ENCODE results near the gene MUC20.

DNA sequence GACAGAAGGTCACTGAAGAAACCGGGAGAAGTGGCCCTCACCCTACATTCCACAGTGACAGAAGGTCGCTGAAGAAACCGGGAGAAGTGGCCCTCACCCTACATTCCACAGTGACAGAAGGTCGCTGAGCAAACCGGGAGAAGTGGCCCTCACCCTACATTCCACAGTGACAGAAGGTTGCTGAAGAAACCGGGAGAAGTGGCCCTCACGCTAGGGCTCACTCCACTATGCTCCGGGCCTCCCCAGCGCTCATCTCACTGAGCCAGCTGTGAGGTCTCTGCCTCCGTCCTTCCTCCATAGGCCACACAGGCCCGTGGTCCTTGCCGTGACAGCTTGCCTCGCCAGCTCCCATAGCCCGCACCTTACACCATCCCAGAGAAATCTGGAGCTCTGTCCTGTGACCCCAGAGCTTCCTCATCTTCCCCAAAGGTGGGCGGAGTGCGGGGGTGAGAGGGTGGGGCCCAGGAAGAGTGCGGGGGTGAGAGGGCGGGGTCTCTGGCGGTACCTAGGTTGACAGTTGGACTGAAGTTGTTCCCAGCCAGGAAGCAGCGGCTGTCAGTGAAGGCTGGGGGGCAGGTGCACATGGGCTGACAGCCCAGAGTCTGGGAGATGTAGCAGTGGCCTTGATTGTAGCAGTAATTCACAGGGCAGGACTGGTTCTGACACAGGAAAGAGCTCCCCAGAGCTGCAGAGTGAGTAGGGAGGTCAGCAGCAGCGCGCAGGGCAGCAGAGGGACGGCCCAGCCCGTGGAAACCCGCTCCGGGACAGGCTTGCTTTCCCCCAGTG lies 32.0 kb downstream of the MUC20 start:
- TF ChIP-seq CTCF (IDR thresholded peaks at IDR 0.05) (no peak), POLR2A (IDR thresholded peaks at IDR 0.05) (no peak)
